Epidermal melanocyte (primary cell): ENCODE results near the gene SH3RF3.
A peak's percentile ranks its signal among the peaks of the same experiment; 100 is the strongest.

ENCODE experiments used
- DNase-seq: peaks from one replicate; pipeline ENCODE4 v3.0.0; 2011; ENCODE audit warnings: low spot score; ENCODE audit not compliant: insufficient read length

The SH3RF3 gene

DNA sequence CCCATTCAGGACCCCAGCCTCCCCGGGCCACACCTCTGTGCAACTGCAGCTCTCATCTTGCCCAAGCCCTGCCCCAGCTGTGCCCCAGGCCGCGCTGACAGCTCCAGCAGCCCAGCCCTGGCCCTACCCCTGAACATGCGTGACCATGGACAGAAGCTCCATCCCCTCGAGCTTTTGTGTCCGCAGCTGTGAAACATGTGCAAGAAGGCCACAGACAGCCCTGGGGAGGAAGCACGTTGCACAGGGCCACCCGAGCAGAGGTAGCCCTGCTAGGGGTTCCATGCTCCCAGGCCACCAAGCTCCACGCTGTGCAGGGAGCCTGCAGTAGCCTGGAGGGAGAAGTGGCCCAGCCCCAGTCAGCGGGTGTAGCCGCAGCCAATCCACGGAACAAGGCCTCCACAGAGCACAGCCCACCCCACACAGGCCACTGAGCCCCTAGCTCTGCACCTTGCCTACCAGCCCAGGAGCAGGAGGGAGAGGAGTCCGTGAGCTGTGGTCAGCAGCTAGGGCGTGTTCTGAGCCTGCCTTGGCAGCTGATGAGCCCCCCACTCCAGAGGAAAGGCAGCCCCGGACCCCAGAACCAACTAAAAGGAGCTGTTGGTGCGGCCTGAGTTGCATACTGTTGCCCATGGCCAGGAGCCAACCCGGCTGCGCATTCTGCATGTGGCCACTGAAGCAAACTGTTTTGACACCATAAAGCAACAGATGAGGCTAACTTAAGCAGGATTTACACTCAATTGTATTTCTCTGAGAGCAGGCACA is 300.7 kb downstream of the SH3RF3 start:
- DNase-seq = no peak

DNA sequence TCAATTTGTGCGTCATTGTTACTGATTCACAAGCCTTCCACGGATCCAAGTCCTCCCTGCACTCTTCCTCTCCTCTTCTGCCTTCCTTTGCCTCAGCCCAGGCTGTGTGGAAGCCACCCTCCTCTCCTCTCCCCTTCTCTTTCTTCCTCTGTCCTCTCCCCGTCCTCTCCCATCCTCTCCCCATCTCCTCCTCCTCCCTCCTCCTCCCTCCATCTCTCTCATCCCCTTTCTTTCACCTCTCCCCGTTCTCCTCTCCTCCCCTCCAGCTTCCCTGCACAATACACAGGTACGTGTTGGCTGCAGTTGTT is 301.3 kb downstream of the SH3RF3 start:
- DNase-seq = no peak

GRCh38 chr2:109432421-109432820 is 303.4 kb downstream of the SH3RF3 start:
- no peak for DNase-seq

- DNase-seq = no peak
Measured at GRCh38 chr2:109433486-109433885, 304.5 kb downstream of the SH3RF3 start.

GRCh38 chr2:109433926-109434325 is 304.9 kb downstream of the SH3RF3 start:
- DNase-seq = no peak

- no peak for DNase-seq
Measured at GRCh38 chr2:109434351-109434750, 305.3 kb downstream of the SH3RF3 start.

DNA sequence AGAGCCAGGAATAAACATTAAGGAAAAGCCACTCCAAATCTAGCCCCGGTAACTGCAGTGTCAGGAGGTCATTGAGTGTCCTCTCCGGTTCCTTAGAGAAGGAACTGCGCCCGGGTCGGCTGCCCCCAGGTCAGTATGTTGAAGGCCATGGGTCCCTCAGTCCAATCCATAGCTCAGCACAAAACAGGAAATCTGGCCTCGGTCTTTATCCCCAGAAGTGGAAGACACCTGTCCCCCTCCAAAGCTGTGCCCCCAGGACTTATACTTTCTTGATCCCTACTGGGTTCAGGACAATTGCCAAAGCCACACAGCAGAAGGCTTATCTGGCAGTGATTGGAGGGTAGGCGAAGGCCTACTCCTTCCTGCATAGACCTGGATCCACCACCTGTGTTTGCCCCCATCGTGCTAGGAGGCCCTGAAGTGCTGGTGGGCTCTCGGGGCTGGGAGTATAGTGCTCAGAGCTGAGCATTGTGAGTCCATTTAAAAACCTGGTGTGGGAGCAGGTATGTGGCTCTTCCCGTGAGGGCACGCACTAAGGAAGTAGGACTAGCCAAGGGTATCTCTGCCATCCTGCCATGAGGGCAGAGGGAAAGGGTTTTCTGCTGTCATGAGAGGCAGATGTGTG is 306.2 kb downstream of the SH3RF3 start:
- no peak for DNase-seq

DNA sequence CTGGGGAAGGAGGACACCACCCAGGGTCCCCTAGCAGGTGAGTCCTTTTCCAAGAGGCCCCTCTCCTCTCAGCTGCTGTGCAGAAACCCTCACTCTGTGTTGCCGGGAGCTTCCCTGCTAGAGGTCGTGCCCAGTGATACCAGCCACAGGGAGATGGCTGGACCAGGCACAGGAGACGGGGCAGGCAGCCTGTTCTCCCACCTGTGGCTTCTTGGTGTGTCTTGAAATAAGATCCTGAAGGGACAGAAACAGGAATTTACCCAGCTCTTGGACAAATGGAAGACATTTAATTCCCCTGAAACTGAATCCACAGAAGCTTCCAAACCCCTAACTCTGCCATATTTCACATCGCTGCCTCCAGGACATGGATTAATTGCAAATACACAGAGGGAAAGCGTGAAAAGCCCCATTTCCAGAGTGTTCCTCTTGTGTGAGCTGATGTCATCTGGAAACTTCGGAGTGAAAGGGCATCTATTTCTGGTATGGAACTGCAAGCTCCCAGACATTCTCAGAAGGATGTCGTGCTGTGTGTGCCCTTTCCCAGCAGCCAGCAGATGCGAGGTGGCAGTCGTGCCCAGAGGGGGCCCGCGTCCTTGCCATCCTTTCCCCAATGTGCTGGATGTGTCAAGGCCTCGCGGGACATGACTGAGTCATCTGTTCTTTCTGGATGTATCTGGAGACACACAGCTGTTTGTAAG is 307.0 kb downstream of the SH3RF3 start:
- no peak for DNase-seq

GRCh38 chr2:109436610-109437225 is 307.7 kb downstream of the SH3RF3 start:
- no peak for DNase-seq

DNA sequence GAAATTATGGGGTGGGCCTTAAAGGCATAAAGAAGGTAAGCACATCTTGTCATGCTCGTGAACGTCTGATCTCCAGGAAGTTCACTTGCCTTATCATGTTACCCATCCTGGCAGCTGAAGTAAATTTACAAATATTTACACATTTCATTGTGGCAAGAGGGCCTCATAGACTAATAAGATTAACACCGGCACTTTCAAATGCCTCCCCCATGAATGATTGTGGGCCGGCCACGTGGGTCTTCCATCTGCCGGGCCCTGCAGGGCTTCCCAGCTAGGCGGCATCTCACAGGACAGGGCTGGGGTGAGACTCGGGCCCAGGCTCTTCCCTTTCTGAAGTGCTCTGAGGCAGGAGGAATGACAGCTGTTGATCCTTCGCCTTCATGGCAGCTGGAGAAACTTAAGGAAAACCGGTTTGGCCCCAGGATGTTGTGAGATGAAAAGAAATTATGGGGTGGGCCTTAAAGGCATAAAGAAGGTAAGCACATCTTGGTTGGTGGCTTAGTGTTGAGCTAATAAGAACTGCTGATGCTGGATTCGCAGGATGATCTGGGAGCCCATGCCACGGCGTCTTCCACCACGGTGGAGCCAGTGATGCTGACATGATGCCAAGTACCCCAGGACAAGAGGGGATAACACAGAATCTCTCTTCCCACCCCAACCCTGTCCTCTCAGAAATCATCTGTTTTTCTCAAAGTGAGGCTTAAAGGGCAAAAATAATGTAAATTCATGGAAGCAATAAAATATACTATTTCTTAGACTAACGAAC is 308.5 kb downstream of the SH3RF3 start:
- no peak for DNase-seq

GRCh38 chr2:109438146-109438545 is 309.1 kb downstream of the SH3RF3 start:
- no peak for DNase-seq

DNA sequence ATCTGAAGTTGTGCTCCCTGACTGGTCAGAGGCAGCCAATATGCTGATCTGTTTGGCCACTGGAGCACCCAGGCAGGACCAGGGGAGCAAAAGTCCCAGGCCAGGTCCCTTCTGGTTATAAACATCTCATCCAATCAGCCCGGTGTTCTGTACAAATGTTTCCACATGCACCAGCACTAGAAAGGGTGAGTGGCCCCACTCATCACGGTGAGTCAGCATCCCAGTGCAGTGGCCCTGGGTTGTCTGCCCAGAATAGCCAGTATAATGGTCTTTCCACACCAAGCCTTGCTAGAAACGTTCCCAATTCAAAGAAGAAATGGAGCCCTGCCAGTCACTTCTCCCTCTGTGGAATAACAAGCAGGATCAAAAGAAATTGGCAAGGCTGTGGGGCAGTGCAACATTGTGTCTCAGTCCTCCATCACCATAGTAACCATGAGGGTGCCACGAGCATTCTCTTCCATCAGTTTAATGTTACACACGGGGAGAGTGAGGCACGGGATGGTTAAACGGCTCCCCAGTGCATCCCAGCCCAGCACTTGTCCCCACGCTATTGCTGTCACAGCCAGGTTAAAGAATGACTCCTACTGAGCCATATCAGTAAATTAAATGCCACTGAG is 309.9 kb downstream of the SH3RF3 start:
- no peak for DNase-seq

GRCh38 chr2:109439390-109439786 is 310.4 kb downstream of the SH3RF3 start:
- DNase-seq = no peak

GRCh38 chr2:109439986-109440385 is 311.0 kb downstream of the SH3RF3 start:
- DNase-seq = no peak

- DNase-seq = no peak
Measured at GRCh38 chr2:109440499-109441156, 311.6 kb downstream of the SH3RF3 start.

GRCh38 chr2:109442715-109443319 is 313.8 kb downstream of the SH3RF3 start:
- DNase-seq = no peak

- DNase-seq = no peak
Measured at GRCh38 chr2:109444916-109445315, 315.9 kb downstream of the SH3RF3 start.

GRCh38 chr2:109446278-109447131 is 317.5 kb downstream of the SH3RF3 start:
- DNase-seq = no peak

GRCh38 chr2:109447251-109447661 is 318.3 kb downstream of the SH3RF3 start:
- peak; percentile 76 for DNase-seq
